B cell (primary cell): ENCODE data around the gene WDFY4. TPM values are rescaled to one million over a fixed set of nuclear protein-coding genes. Genes with fewer than 3 reads are reported as not detected.

Experiments used
- ATAC-seq: fragments of 200-7000 bp; cut with Tn5 transposase; one replicate; pipeline ENCODE4 v1.10.0; 2021; ENCODE audit warnings: low read depth, mild to moderate bottlenecking, moderate number of reproducible peaks, moderate library complexity
- CTCF ChIA-PET: fragments of 350-600 bp; sonication (Branson Sonifier 250); formaldehyde crosslinking; loops from one replicate; lab custom pipeline; 2021; ENCODE audit warnings: antibody characterized with exemption, inconsistent platforms; lab: Charles Lee
- POLR2A ChIA-PET: fragments of 350-600 bp; sonication (Branson Sonifier 250); formaldehyde crosslinking; loops from one replicate; lab custom pipeline; 2021; ENCODE audit warnings: antibody characterized with exemption; lab: Charles Lee
- DNase-seq: peaks from one replicate; pipeline ENCODE4 v3.0.0; 2013
- H2AFZ ChIP-seq: 2 replicates; pipeline ENCODE4 v1.6.1; 2012; ENCODE audit warnings: mild to moderate bottlenecking, low read depth, low read length; ENCODE audit not compliant: insufficient read depth, poor library complexity, severe bottlenecking
- H3K27ac ChIP-seq, 2 donors: 1 replicate in 1 of 2; 2 replicates in 1 of 2; pipeline ENCODE4 v1.5.1; 2012 to 2013; ENCODE audit warnings: low read length in 2 of 2, mild to moderate bottlenecking in 2 of 2, moderate library complexity in 1 of 2
- H3K27me3 ChIP-seq, 4 experiments: fragments of 200-600 bp in 1 of 4; sonication (generic) in 1 of 4; replicated peaks in 1 of 4; 1 replicate in 2 of 4; 2 replicates in 2 of 4; pipeline versions ENCODE4 v1.6.1 to v1.7.0; 2013 to 2016; ENCODE audit warnings: low read length in 3 of 4, mild to moderate bottlenecking in 2 of 4, mixed read lengths in 1 of 4, moderate library complexity in 1 of 4; ENCODE audit not compliant: insufficient read depth in 4 of 4, control insufficient read depth in 3 of 4; ENCODE audit errors: control extremely low read depth in 1 of 4
- H3K36me3 ChIP-seq, 2 experiments: replicated peaks in 1 of 2; 1 replicate in 1 of 2; 2 replicates in 1 of 2; pipeline versions ENCODE4 v1.6.1 to v1.7.1; 2013; ENCODE audit warnings: low read length in 1 of 2; ENCODE audit not compliant: insufficient read depth in 2 of 2, control insufficient read depth in 1 of 2; ENCODE audit errors: control extremely low read depth in 1 of 2, extremely low read depth in 1 of 2
- H3K4me1 ChIP-seq, 2 donors: fragments of 200-600 bp in 1 of 2; sonication (generic) in 1 of 2; 1 replicate in 1 of 2; 2 replicates in 1 of 2; pipeline versions ENCODE4 v1.5.1 to v1.6.1; 2013 to 2017; ENCODE audit warnings: low read length in 2 of 2; ENCODE audit not compliant: control insufficient read depth in 2 of 2, insufficient read depth in 2 of 2
- H3K4me2 ChIP-seq: replicated peaks from 2 replicates; pipeline ENCODE3; 2012; ENCODE audit warnings: mild to moderate bottlenecking, low read depth, low read length; ENCODE audit not compliant: poor library complexity, severe bottlenecking
- H3K4me3 ChIP-seq, 5 experiments: fragments of 200-600 bp in 1 of 5; sonication (generic) in 1 of 5; 1 replicate in 3 of 5; 2 replicates in 2 of 5; pipeline versions ENCODE4 v1.5.1 to v1.7.0; 2011 to 2016; ENCODE audit warnings: low read length in 4 of 5, mild to moderate bottlenecking in 4 of 5, low read depth in 2 of 5, control low read depth in 1 of 5, moderate library complexity in 1 of 5; ENCODE audit not compliant: insufficient read depth in 1 of 5; ENCODE audit errors: control extremely low read depth in 1 of 5, extremely low read depth in 1 of 5
- H3K79me2 ChIP-seq: fragments of 200-600 bp; sonication (generic); one replicate; pipeline ENCODE4 v1.6.0; 2016; ENCODE audit warnings: low read length; ENCODE audit not compliant: control insufficient read depth, insufficient read depth
- H3K9ac ChIP-seq: fragments of 200-600 bp; sonication (generic); 2 replicates; pipeline ENCODE4 v1.6.1; 2017; ENCODE audit warnings: mild to moderate bottlenecking, low read length, moderate library complexity
- H3K9me3 ChIP-seq, 3 donors: one replicate each; pipeline versions ENCODE4 v1.6.1 to v1.7.1; 2013; ENCODE audit warnings: low read length in 2 of 3; ENCODE audit not compliant: control insufficient read depth in 2 of 3, insufficient read depth in 1 of 3; ENCODE audit errors: control extremely low read depth in 1 of 3
- H4K20me1 ChIP-seq: 2 replicates; pipeline ENCODE4 v1.6.0; 2012; ENCODE audit warnings: mild to moderate bottlenecking, low read length; ENCODE audit not compliant: insufficient read depth, control insufficient read depth, poor library complexity, severe bottlenecking
- H3K27ac Mint-ChIP-seq: one replicate; pipeline ENCODE4 v1.8.0; 2021; ENCODE audit warnings: mixed read lengths
- H3K27me3 Mint-ChIP-seq: one replicate; pipeline ENCODE4 v1.8.0; 2021; ENCODE audit warnings: mixed read lengths
- H3K4me1 Mint-ChIP-seq: one replicate; pipeline ENCODE4 v1.8.0; 2021; ENCODE audit warnings: mixed read lengths
- H3K4me3 Mint-ChIP-seq: one replicate; pipeline ENCODE4 v1.8.0; 2021; ENCODE audit warnings: mixed read lengths
- H3K9me3 Mint-ChIP-seq: one replicate; pipeline ENCODE4 v1.8.0; 2022; ENCODE audit warnings: mixed read lengths; ENCODE audit not compliant: insufficient read depth
- EZH2 ChIP-seq: IDR thresholded peaks from 2 replicates; pipeline ENCODE4 v1.6.1; 2012; ENCODE audit warnings: borderline replicate concordance, low read depth, mild to moderate bottlenecking, moderate library complexity, low read length; ENCODE audit not compliant: insufficient read depth, poor library complexity, severe bottlenecking
- WGBS: methylation state at CpG from one replicate; pipeline ENCODE4 v1.1.5; 2013; ENCODE audit warnings: missing lambda C conversion rate; ENCODE audit not compliant: insufficient coverage; 5-methylcytosine and 5-hydroxymethylcytosine counted together
- intact Hi-C: fragments of 100-400 bp; cut with micrococcal nuclease; formaldehyde crosslinking; loops from one replicate; pipeline ENCODE4 v1.10.0; 2022
- polyA plus RNA-seq: library from polyadenylated mRNA; depleted of rRNA; stranded (reverse); fragments of >200 nt; gene quantifications from 2 replicates; pipeline ENCODE4 v1.2.3, GENCODE V29; 2012
- total RNA-seq, 2 donors: library from RNA; stranded (reverse); fragments of 120-200 nt in 1 of 2; gene quantifications; 1 replicate in 1 of 2; 2 replicates in 1 of 2; pipeline versions ENCODE4 v1.2.3 to v1.2.4, GENCODE V29; 2013 to 2022
- TF ChIP-seq, protein P1 (sequence below): fragments of 200-600 bp; IDR thresholded peaks from one replicate; pipeline ENCODE4 v1.8.0; 2022; ENCODE audit warnings: antibody characterized with exemption, mild to moderate bottlenecking

The WDFY4 gene
- total and polyA plus RNA-seq, 2 donors (not counting 1 experiment from before 2014, with no cell fraction given) = 262 to 560 TPM

DNA sequence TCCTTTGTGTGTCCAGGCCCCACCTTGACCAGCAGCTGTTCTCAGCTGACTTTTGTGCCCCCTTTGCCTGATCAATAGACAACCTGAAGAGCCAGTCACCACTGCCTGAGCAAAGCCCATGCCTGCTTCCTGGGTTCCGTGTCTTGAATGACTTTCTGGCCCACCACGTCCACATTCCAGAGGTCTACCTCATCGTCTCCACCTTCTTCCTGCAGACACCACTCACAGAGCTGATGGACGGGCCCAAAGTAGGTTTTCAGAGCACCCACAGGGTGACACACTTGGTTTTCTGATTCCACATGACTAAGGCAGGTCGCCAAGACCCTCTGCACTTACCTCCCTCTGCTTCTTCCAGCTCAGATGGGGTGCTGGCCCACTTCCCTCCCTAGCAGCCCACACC lies 126.8 kb downstream of the WDFY4 start:
- no peak overlapping the region for H3K27ac Mint-ChIP-seq
- peaks cover 21% of the 10 kb centered on the region for H3K79me2 ChIP-seq
- no peak for ATAC-seq

DNA sequence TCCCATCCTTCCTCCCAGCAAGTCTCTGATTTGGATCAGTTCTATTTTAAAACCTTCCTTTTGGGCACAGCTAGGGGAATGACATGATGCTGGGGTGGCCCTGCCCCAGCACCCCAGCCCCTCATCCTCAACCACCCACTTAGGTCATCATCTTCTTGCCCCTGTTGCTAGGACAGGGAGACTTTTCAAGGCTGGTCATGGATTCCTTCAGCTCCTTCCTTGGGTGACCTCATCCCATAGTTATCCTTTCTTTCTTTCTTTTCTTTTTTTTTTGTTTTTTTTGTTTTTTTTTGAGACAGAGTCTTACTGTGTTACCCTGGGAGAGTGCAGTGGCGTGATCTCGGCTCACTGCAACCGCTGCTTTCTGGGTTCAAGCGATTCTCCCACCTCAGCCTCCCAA lies 127.2 kb downstream of the WDFY4 start:
- ChIA-PET POLR2A (no interaction called here), CTCF (interaction anchor here (1.0 to 1.3 kb wide), 2 partner anchors 154 to 260 kb away, joined by 3 read pairs; no protein-coding TSS in a partner anchor)
- DNase-seq = no peak
- TF ChIP-seq, protein P1, sequence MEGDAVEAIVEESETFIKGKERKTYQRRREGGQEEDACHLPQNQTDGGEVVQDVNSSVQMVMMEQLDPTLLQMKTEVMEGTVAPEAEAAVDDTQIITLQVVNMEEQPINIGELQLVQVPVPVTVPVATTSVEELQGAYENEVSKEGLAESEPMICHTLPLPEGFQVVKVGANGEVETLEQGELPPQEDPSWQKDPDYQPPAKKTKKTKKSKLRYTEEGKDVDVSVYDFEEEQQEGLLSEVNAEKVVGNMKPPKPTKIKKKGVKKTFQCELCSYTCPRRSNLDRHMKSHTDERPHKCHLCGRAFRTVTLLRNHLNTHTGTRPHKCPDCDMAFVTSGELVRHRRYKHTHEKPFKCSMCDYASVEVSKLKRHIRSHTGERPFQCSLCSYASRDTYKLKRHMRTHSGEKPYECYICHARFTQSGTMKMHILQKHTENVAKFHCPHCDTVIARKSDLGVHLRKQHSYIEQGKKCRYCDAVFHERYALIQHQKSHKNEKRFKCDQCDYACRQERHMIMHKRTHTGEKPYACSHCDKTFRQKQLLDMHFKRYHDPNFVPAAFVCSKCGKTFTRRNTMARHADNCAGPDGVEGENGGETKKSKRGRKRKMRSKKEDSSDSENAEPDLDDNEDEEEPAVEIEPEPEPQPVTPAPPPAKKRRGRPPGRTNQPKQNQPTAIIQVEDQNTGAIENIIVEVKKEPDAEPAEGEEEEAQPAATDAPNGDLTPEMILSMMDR = no peak
- no peak for TF ChIP-seq EZH2
- no peak for ATAC-seq
- intact Hi-C loops = no loop called here
- Histone ChIP-seq H3K27me3 (no peaks in the 10 kb centered on the region), H3K9me3 (no peaks in the 10 kb centered on the region), H3K4me1 (no peaks in the 10 kb centered on the region), H3K9ac (no peak overlapping the region), H2AFZ (no peak overlapping the region), H3K4me3 (no peak overlapping the region), H3K27ac (no peak overlapping the region), H3K4me2 (no peak overlapping the region), H3K36me3 (peaks cover 3 to 96% of the 10 kb centered on the region in 2 experiments), H3K79me2 (peaks cover 18% of the 10 kb centered on the region), H4K20me1 (peaks cover 13% of the 10 kb centered on the region)
- no peak overlapping the region for H3K27ac Mint-ChIP-seq
- no CpG with 5 or more reads among the region's 4 CpGs for WGBS
- H3K4me1 Mint-ChIP-seq = no peaks in the 10 kb centered on the region
- no peaks in the 10 kb centered on the region for H3K27me3 Mint-ChIP-seq
- H3K9me3 Mint-ChIP-seq = no peaks in the 10 kb centered on the region
- no peak overlapping the region for H3K4me3 Mint-ChIP-seq

More for the DNA sequence above, 126.8 kb downstream of the WDFY4 start:
- H3K4me3 ChIP-seq = no peak overlapping the region
- H3K36me3 ChIP-seq = peaks cover 3 to 96% of the 10 kb centered on the region in 2 experiments
- H3K4me2 ChIP-seq = no peak overlapping the region
- ChIA-PET POLR2A (no interaction called here), CTCF (interaction anchor here (1.0 kb wide), 1 partner anchor 260 kb away, joined by 3 read pairs; no protein-coding TSS in a partner anchor)
- H3K27me3 ChIP-seq = no peaks in the 10 kb centered on the region
- intact Hi-C loops = no loop called here
- Mint-ChIP-seq H3K4me3 (no peak overlapping the region), H3K27me3 (no peaks in the 10 kb centered on the region), H3K9me3 (no peaks in the 10 kb centered on the region), H3K4me1 (peaks cover under 1% of the 10 kb centered on the region)
- no peak overlapping the region for H3K9ac ChIP-seq
- TF ChIP-seq, protein P1 = no peak
- no peak for TF ChIP-seq EZH2
- WGBS = 98% methylated on average over 5 of the region's 5 CpGs
- H4K20me1 ChIP-seq = peaks cover 15% of the 10 kb centered on the region
- H3K9me3 ChIP-seq = no peaks in the 10 kb centered on the region
- H2AFZ ChIP-seq = no peak overlapping the region
- H3K27ac ChIP-seq = no peak overlapping the region
- H3K4me1 ChIP-seq = no peaks in the 10 kb centered on the region
- DNase-seq = no peak
